BLaER1 treated with 17β-estradiol and CSF1 and Interleukin-3, amounts not matched to agents 10 nM and 100 nM (cell line): ENCODE results near the gene INSIG2.

Experiments used
- H3K27ac ChIP-seq, 11 experiments: shearing (Covaris generic); formaldehyde crosslinking; 2 replicates each; pipeline ENCODE4 v1.8.1; 2022
- H3K27me3 ChIP-seq, 11 experiments: shearing (Covaris generic); formaldehyde crosslinking; 2 replicates each; pipeline ENCODE4 v1.8.1; 2022
- H3K36me3 ChIP-seq, 11 experiments: shearing (Covaris generic); formaldehyde crosslinking; 2 replicates each; pipeline ENCODE4 v1.8.1; 2022
- H3K4me1 ChIP-seq, 10 experiments: shearing (Covaris generic); formaldehyde crosslinking; 2 replicates each; pipeline ENCODE4 v1.8.1; 2022
- H3K4me2 ChIP-seq, 11 experiments: shearing (Covaris generic); formaldehyde crosslinking; 2 replicates each; pipeline ENCODE4 v1.8.1; 2022
- H3K4me3 ChIP-seq, 10 experiments: shearing (Covaris generic); formaldehyde crosslinking; 2 replicates each; pipeline ENCODE4 v1.8.1; 2022
- H3K9ac ChIP-seq, 11 experiments: shearing (Covaris generic); formaldehyde crosslinking; 2 replicates each; pipeline ENCODE4 v1.8.1; 2022
- H3K9me3 ChIP-seq, 11 experiments: shearing (Covaris generic); formaldehyde crosslinking; replicated peaks in 1 of 11; 2 replicates each; pipeline ENCODE4 v1.8.1; 2022
- H4K20me1 ChIP-seq, 11 experiments: shearing (Covaris generic); formaldehyde crosslinking; 2 replicates each; pipeline ENCODE4 v1.8.1; 2022
- Cebpa-rat ChIP-seq, 11 experiments: shearing (Covaris generic); IDR thresholded peaks; 2 replicates each; pipeline ENCODE4 v1.8.1; 2022

INSIG2 gene

DNA sequence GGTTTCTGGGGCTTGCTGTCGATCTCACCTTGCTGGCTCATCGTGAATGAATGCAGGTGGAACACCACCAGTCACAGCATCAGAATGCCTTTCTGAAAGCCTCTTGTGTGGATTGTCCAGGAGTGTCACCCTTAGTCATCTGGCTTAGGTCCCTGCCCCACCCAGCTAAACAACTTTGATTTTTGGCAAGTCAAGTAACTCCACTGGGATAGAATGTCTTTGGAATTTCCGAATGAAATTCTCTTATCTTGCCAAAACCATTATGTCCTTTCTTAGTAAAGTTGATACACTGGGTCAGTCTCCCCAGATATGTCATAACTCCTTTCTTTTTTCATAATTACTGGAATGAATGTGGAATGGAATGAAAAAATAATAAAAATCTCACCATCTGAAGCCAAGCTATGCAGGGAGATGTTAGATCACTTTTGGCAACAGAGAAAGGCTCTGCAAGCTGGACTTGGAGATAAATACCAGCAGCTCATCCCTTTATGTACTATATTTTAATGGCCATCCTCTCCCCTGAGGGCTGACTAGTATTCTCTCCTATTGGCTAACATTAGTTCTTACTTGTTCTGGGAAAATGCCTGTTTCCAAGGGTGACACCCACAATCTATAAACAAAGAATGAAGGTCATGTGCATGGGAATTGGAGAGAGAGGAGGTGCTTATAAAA is 35.4 kb downstream of the INSIG2 start:
- TF ChIP-seq Cebpa-rat (IDR thresholded peaks at IDR 0.05), result no peak
- peaks cover 7 to 49% (median 13%) of the 10 kb centered on the region in 10 experiments for H3K4me1 ChIP-seq
- H3K9ac ChIP-seq, result no peak overlapping the region
- H3K4me3 ChIP-seq, result no peak overlapping the region
- no peaks in the 10 kb centered on the region for H3K27me3 ChIP-seq
- H3K27ac ChIP-seq, result peak overlapping the region in 1 of 11 experiments; percentile 61; a peak in 1 of 22 replicates
- no peaks in the 10 kb centered on the region for H4K20me1 ChIP-seq
- no peaks in the 10 kb centered on the region for H3K9me3 ChIP-seq
- peak overlapping the region in 3 of 11 experiments; percentile 4 to 91 (median 87); a peak in 5 of 22 replicates for H3K4me2 ChIP-seq
- H3K36me3 ChIP-seq, result no peaks in the 10 kb centered on the region

DNA sequence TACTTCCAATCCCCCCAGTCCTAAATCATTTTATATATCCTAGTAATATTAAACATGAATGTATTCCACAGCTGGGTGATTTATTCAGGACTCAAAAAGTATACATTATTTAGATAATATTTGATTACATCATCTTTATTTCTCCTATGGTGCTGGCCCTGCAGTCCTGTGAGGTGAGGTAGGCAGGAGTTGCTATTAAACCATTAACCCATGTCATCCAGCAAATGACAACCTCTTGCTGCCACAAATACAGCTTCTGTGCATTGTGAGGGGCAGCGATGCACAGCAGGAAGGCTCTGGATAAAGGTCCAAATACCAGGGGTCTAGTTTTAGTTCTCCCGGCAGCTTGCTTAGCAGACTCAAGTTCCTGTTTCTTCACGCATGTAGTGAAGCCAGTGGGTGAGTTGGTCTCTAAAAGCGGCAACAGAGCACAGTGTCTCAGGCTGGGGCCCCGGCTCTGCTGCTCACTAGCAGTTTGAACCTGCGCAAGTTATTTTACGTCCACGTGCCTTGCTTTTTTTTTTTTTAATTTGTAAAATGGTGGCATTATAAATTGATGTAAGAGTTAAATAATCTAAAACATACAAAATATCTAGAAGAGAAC is 36.1 kb downstream of the INSIG2 start:
- H3K4me2 ChIP-seq, result peak overlapping the region in 3 of 11 experiments; percentile 4 to 91 (median 39); a peak in 3 of 22 replicates
- H3K36me3 ChIP-seq, result no peaks in the 10 kb centered on the region
- H3K27me3 ChIP-seq, result no peaks in the 10 kb centered on the region
- TF ChIP-seq Cebpa-rat (IDR thresholded peaks at IDR 0.05), result no peak
- H4K20me1 ChIP-seq, result no peaks in the 10 kb centered on the region
- H3K4me3 ChIP-seq, result no peak overlapping the region
- no peak overlapping the region for H3K9ac ChIP-seq
- H3K4me1 ChIP-seq, result peaks cover 0 to 49% (median 6%) of the 10 kb centered on the region in 10 experiments; a peak in 14 of 20 replicates
- H3K9me3 ChIP-seq, result no peaks in the 10 kb centered on the region
- H3K27ac ChIP-seq, result no peak overlapping the region

DNA sequence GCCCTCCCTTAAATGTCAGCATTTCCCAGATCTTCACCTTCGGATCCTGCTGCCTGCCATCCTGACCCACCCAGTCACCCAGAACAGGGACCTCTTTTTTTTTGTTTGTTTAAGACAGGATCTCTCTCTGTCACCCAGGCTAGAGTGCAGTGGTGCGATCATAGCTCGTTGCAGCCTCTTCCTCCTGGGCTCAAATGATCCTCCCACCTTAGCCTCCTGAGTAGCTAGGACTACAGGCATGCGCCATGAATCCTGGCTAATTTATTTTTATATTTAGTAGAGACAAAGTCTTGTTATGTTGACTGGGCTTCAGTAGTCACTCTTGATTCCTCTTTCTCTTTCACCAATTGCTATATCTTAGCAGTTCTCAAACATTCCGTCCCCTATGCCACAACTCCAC is 39.0 kb downstream of the INSIG2 start:
- no peaks in the 10 kb centered on the region for H3K36me3 ChIP-seq
- 0 out of 22 replicates have a peak overlapping the region, but pooled peaks of 1 of the 11 experiments have one; percentile 26 for H3K4me2 ChIP-seq
- H3K4me1 ChIP-seq, result peaks cover 0 to 34% (median 5%) of the 10 kb centered on the region in 10 experiments; a peak in 13 of 20 replicates
- no peak for TF ChIP-seq Cebpa-rat (IDR thresholded peaks at IDR 0.05)
- no peaks in the 10 kb centered on the region for H4K20me1 ChIP-seq
- H3K27me3 ChIP-seq, result no peaks in the 10 kb centered on the region
- no peaks in the 10 kb centered on the region for H3K9me3 ChIP-seq
- H3K9ac ChIP-seq, result no peak overlapping the region
- H3K27ac ChIP-seq, result no peak overlapping the region
- H3K4me3 ChIP-seq, result no peak overlapping the region

DNA sequence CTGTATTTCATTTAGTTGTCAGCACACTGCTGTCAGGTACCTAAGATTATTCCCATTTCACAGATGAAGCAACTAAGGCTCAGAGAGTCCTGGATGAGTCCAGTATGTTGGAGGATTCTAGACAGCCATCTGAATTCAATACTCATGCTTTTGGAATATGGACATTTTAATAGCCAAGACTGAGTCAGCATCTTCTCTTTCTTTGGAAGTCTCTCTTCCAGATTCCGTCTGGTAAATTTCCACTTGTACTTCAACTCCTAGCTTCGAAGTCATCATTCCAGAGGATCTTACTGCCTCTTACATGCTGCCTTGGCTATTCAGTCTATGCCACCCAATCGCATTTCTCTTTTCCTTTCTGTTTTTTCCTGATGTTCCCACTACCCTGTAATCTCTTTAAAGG is 40.6 kb downstream of the INSIG2 start:
- Histone ChIP-seq H3K4me2 (no peak overlapping the region), H4K20me1 (no peaks in the 10 kb centered on the region), H3K9me3 (no peaks in the 10 kb centered on the region), H3K9ac (no peak overlapping the region), H3K4me3 (no peak overlapping the region), H3K4me1 (peaks cover 0 to 18% (median 4%) of the 10 kb centered on the region in 10 experiments; a peak in 7 of 20 replicates), H3K27me3 (no peaks in the 10 kb centered on the region), H3K36me3 (no peaks in the 10 kb centered on the region), H3K27ac (no peak overlapping the region)
- no peak for TF ChIP-seq Cebpa-rat (IDR thresholded peaks at IDR 0.05)

DNA sequence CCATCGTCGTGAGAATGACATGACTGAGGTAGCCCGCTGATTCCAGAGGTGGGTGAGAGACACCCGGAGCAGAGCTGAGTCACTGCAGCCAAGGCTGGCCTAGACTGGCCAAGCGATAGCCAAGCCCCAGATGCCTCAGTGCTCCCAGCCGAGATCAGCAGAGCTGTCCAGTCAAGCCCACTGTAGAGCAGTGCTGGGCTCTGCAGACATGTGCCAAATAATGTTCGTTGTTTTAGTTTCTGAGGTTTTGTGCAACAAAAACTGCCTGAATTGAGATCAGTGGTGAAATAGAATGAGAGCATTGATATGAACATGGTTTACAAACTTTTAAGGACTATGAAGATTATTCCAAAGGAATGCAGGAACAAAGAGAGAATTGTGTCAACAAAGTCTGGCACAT is 42.1 kb downstream of the INSIG2 start:
- H3K4me3 ChIP-seq, result no peak overlapping the region
- H3K36me3 ChIP-seq, result no peaks in the 10 kb centered on the region
- peaks cover 0 to 7% (median 0%) of the 10 kb centered on the region in 10 experiments; a peak in 5 of 20 replicates for H3K4me1 ChIP-seq
- H3K4me2 ChIP-seq, result no peak overlapping the region
- no peak overlapping the region for H3K27ac ChIP-seq
- H3K27me3 ChIP-seq, result no peaks in the 10 kb centered on the region
- TF ChIP-seq Cebpa-rat (IDR thresholded peaks at IDR 0.05), result no peak
- H3K9me3 ChIP-seq, result no peaks in the 10 kb centered on the region
- no peak overlapping the region for H3K9ac ChIP-seq
- H4K20me1 ChIP-seq, result no peaks in the 10 kb centered on the region

DNA sequence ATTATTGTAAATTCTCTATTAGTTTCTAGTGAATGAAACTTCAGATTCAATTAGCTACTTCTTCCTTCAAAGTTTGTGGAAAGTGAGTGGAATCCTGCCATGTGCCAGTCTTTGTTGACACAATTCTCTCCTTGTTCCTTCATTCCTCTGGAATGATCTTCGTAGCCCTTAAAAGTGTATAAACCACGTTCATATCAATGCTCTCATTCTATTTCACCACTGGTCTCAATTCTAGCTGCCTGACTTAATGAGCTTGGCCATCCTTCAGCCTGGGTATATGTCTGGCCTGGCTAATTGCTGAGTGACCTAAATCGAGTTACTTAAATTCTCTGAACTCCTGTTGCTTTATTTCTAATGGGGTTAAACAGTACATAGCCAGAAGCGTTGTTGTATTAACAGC is 43.5 kb downstream of the INSIG2 start:
- Histone ChIP-seq H3K36me3 (no peaks in the 10 kb centered on the region), H3K27ac (no peak overlapping the region), H3K4me2 (no peak overlapping the region), H4K20me1 (no peaks in the 10 kb centered on the region), H3K9ac (no peak overlapping the region), H3K9me3 (no peaks in the 10 kb centered on the region), H3K27me3 (no peaks in the 10 kb centered on the region), H3K4me3 (no peak overlapping the region), H3K4me1 (peaks cover 0 to 6% (median 0%) of the 10 kb centered on the region in 10 experiments; a peak in 5 of 20 replicates)
- no peak for TF ChIP-seq Cebpa-rat (IDR thresholded peaks at IDR 0.05)

DNA sequence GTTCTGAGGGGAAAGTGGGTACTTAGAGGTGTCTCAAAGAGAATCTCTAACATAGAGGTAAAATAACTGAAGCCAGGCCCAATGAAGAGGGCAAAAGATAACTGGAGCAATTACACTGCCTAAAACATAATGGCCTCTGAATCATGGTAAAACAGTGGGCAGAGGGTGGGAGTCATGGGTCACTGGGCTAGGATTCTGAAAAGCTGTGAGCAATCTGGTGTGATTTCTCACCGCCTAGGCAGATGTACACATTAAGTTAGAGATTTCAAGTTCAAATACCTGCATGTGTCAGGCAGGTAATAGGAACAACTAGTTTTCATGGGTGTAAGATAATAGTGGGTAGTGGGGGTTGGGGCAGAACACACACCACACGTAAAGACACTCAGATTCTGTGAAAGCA is 45.6 kb downstream of the INSIG2 start:
- no peaks in the 10 kb centered on the region for H4K20me1 ChIP-seq
- H3K27me3 ChIP-seq, result no peaks in the 10 kb centered on the region
- H3K9ac ChIP-seq, result no peak overlapping the region

DNA sequence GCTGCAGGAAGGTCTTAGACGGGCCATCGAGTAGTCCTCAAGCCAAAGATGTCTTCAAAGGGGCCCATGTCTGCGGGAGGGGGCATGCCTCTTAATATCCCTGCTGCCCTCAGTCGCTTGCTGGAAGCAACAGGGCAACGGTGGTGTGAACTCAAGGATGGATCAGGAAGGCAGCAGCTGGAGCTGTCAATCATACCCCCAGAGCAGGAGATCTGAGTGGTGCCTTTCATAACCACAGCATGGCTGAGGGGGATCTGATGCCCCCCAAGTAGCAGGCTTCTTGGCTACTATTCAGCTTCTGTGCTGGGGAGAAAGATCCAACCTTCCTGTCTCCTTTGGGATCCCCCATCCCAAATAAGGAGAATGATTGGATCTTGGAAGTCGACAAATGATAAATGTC is 46.4 kb downstream of the INSIG2 start:
- H4K20me1 ChIP-seq, result no peaks in the 10 kb centered on the region
- peaks cover 0 to 5% (median 0%) of the 10 kb centered on the region in 10 experiments; a peak in 4 of 20 replicates for H3K4me1 ChIP-seq
- no peaks in the 10 kb centered on the region for H3K27me3 ChIP-seq
- H3K36me3 ChIP-seq, result no peaks in the 10 kb centered on the region
- H3K4me2 ChIP-seq, result no peak overlapping the region
- H3K9me3 ChIP-seq, result no peaks in the 10 kb centered on the region
- no peak overlapping the region for H3K27ac ChIP-seq
- no peak for TF ChIP-seq Cebpa-rat (IDR thresholded peaks at IDR 0.05)
- no peak overlapping the region for H3K4me3 ChIP-seq
- no peak overlapping the region for H3K9ac ChIP-seq

More for the DNA sequence above, 45.6 kb downstream of the INSIG2 start:
- H3K27ac ChIP-seq, result no peak overlapping the region
- no peak for TF ChIP-seq Cebpa-rat (IDR thresholded peaks at IDR 0.05)
- H3K9me3 ChIP-seq, result no peaks in the 10 kb centered on the region
- H3K4me2 ChIP-seq, result no peak overlapping the region
- H3K36me3 ChIP-seq, result no peaks in the 10 kb centered on the region
- H3K4me3 ChIP-seq, result no peak overlapping the region
- H3K4me1 ChIP-seq, result peaks cover 0 to 5% (median 0%) of the 10 kb centered on the region in 10 experiments; a peak in 4 of 20 replicates

DNA sequence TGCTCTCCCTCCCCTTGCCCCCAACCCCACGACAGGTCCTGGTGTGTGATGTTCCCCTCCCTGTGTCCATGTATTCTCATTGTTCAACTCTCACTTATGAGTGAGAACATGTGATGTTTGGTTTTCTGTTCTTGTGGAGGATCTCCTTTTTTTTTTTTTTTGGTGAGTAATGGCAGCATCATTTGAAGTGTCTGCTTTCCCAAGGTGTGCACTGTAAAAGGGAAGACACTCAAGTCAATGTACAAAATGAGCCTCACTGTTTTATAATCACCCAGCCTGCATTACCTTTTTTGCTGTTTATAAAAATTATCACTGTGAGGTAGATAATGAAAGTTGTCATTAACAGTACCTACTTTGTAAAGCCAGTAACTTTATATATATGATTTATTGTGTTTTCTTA is 56.9 kb downstream of the INSIG2 start:
- no peaks in the 10 kb centered on the region for H3K4me1 ChIP-seq
- no peak overlapping the region for H3K4me2 ChIP-seq
- no peaks in the 10 kb centered on the region for H4K20me1 ChIP-seq
- no peaks in the 10 kb centered on the region for H3K36me3 ChIP-seq
- H3K27ac ChIP-seq, result no peak overlapping the region
- H3K27me3 ChIP-seq, result no peaks in the 10 kb centered on the region
- H3K9me3 ChIP-seq, result peaks cover 0 to 7% (median 0%) of the 10 kb centered on the region in 11 experiments; a peak in 2 of 22 replicates
- TF ChIP-seq Cebpa-rat (IDR thresholded peaks at IDR 0.05), result no peak
- no peak overlapping the region for H3K9ac ChIP-seq
- no peak overlapping the region for H3K4me3 ChIP-seq
